T-helper 22 cell (primary cell): ENCODE measurements around the gene ARMC5.
"Not testable (repeated sequence)": the region's sequence is repeated elsewhere in the genome, so short reads cannot be mapped to it uniquely, and the experiment has no call there.

Source experiments
- DNase-seq: peaks from one replicate; pipeline ENCODE4 v3.0.0-alpha.2; 2020; ENCODE audit warnings: low read depth

The ARMC5 gene, protein sequence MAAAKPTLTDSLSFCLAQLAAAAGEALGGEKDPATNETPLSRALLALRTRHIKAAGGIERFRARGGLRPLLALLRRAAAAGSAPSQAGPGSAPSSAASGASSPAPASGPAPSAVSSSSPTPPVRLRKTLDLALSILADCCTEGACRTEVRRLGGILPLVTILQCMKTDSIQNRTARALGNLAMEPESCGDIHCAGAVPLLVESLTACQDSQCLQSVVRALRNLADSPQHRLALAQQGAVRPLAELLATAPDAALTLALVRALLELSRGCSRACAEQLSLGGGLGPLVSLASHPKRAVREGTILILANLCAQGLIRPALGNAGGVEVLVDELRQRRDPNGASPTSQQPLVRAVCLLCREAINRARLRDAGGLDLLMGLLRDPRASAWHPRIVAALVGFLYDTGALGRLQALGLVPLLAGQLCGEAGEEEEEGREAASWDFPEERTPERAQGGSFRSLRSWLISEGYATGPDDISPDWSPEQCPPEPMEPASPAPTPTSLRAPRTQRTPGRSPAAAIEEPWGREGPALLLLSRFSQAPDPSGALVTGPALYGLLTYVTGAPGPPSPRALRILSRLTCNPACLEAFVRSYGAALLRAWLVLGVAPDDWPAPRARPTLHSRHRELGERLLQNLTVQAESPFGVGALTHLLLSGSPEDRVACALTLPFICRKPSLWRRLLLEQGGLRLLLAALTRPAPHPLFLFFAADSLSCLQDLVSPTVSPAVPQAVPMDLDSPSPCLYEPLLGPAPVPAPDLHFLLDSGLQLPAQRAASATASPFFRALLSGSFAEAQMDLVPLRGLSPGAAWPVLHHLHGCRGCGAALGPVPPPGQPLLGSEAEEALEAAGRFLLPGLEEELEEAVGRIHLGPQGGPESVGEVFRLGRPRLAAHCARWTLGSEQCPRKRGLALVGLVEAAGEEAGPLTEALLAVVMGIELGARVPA

DNA sequence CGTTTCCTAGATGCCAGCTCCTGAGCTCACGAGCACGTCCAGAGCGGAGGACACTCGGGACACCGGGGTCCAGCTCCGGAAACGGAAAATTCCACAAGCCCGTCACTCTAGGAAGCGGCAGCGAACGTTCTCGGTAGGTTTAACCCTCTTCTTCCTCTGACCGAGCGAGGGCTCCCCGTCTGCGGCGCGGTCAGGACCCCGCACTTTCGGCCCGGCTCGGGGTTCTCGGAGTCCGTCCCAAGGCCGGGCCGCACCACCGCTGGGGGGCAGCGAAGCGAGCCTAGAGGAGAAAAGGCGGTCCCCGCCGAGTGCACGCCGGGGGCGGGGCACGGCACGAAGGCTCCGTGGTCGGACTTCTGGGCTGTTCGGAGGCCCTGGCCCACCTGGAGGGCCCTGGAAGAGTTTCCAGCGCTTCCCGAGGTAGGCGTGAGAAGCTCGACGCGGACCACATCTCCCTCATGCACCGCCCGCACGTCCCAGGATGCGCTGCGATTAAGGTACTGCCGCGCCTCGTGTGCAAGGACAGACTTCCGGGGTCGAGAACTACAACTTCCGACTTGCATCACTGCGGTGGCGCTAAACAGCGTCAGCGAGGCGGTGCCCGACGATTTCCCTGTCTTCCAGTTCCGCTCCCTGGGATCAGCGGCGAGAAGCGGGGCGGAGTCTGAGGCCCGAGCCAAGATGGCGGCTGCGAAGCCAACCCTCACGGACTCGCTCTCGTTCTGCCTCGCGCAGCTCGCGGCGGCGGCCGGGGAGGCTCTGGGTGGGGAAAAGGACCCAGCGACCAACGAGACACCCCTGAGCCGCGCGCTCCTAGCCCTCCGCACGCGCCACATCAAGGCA lies at the start of gene ARMC5:
Gene ARMC5 (plus strand): TSS at position 658 of the 843 bp plus-strand sequence. CDS start 24 bp downstream, at position 682.
- DNase-seq = peak; percentile 96

DNA sequence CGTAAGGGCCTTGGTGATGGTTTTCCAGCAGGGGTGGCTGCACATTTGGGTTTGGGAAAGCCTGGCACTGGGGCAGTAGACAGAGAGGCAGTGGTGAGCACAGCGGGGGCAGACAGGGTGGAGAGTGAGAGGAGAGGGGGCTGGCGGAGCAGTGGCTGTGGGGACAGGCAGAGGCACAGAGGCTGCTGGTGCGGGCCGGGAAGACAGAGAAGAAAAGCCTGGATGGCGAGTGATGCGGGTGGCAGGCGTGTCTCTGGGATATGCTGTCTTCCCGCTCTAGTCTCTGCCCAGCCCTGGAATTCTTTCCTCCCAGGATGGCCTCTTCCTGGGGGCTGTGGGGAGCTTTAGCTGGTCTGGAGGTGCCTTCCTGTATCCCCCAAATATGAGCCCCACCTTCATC lies 49.2 kb upstream of the ARMC5 start:
- no peak for DNase-seq

DNA sequence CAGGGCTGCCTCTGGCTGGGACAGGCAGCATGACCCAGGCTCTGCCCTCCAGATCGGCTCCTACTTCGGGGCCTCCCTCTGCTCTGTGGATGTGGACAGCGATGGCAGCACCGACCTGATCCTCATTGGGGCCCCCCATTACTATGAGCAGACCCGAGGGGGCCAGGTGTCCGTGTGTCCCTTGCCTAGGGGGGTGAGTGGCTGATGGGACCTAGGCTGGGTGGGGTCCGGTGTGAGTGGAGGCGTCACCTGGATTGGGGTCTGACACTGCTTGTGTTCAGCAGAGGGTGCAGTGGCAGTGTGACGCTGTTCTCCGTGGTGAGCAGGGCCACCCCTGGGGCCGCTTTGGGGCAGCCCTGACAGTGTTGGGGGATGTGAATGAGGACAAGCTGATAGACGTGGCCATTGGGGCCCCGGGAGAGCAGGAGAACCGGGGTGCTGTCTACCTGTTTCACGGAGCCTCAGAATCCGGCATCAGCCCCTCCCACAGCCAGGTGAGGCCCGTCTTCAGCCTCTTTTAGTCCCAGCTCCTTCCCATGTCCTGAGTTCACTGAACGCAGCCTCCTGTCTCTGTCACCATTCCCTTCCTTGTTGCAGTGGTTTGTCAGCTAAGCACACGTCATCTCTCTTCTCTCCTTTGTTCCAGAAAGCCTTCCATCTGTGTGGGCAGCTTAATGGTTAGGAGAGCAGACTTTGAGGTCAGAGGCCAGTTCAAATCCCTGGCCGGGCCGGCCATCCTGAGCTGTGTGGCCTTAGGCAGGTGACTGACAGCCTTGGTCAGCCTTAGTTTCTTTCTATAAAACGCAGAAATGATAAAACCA lies 48.1 kb upstream of the ARMC5 start:
- DNase-seq = no peak

DNA sequence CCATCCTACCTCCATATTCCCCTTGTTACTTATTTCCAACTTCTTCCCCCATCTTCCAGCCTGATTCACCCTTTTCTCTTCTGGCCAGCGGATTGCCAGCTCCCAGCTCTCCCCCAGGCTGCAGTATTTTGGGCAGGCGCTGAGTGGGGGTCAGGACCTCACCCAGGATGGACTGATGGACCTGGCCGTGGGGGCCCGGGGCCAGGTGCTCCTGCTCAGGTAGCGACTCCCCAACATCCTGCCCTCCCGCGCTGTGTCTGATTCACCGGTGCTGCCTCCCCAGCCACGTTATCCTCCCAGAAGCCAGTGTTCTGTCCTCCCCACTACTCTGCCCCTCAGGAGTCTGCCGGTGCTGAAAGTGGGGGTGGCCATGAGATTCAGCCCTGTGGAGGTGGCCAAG lies 46.6 kb upstream of the ARMC5 start:
- DNase-seq = no peak

DNA sequence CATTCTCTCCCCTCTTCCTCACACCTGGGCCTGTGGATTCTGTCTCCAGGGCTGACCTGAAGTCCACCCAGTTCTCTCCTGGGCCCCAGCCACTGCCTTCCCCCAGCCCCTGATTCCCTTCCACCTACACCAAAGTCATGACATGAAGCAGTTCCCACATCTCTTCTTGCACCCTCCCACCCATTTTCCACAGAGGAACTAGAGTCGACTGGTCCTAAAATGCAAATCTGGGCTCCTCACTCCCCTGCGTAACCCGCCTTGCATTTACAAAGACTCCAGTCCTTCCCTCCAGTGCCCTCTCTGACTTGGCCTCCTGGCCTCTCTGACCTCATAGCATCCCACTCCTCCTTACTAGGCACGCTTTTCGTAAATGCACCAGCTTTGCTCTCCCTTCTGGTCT lies 45.9 kb upstream of the ARMC5 start:
- no peak for DNase-seq

DNA sequence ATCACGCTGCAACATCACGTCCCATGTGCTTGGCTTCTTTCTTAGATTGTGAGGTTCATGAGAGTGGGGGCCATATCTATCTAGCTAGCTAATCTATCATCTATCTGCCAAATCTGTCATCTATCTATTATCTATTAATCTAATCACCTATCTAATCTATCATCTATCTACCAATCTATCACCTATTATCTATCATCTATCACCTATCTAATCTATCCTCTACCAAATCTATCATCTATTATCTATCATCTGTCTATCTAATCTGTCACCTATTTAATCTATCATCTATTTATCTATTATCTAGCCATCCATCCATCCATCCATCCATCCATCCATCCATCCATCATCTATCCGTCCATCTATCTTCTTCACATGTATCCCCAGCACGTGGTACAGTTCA lies 45.4 kb upstream of the ARMC5 start:
- DNase-seq = no peak

DNA sequence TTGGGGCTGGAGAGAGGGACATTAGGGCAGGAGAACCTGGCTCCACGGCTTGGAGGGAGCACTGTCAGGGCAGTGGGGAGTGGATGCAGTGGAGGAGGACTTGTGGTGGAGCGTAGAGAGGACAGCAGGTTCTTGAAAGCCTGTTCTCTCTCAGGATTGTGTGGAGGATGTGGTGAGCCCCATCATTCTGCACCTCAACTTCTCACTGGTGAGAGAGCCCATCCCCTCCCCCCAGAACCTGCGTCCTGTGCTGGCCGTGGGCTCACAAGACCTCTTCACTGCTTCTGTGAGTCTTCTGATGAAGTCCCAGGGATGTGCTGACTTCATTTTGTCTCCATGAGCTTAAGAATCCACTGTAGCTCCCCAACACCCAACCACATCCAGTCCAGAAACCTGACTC lies 44.6 kb upstream of the ARMC5 start:
- no peak for DNase-seq

DNA sequence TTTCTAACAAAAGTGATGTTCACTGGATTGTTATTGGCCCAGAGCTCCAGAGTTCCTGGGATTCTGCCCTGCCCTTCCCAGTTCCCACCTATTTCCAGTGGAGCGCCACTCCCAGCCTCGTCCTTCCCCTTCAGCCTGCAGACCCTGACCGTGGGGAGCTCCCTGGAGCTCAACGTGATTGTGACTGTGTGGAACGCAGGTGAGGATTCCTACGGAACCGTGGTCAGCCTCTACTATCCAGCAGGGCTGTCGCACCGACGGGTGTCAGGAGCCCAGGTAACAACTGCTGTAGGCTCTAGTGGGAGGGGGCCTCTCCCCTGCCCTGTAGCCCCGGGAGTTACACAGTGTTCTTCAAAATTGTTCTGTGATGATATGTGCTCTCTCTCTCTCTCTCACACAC lies 42.9 kb upstream of the ARMC5 start:
- DNase-seq = no peak

DNA sequence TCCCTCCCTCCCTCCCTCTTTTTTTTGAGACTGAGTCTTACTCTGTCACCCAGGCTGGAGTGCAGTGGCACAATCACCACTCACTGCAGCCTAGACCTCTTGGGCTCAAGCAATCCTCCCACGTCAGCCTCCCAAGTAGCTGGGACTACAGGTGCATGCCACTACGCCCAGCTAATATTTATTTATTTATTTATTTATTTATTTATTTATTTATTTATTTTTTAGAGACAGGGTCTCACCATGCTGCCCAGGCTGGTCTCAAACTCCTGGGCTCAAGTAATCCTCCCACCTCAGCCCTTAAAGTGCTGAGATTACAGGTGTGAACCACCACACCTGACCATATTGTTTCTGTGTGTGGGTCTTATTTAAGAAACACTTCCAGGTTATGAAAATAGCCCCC lies 42.3 kb upstream of the ARMC5 start:
- not testable (repeated sequence) for DNase-seq

DNA sequence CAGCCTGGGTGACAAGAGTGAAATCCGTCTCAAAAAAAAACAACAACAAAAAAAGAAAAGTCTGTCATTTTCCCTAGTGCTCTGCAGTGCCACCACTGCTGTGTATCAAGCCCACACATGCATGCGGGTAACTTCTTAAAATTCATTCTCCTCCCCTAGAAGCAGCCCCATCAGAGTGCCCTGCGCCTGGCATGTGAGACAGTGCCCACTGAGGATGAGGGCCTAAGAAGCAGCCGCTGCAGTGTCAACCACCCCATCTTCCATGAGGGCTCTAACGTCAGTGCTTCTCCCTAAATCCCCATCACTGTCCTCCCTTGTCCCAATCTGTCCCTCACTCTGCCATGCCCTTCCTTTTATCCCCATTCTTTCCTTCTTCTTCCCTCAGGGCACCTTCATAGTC lies 41.4 kb upstream of the ARMC5 start:
- DNase-seq = no peak

DNA sequence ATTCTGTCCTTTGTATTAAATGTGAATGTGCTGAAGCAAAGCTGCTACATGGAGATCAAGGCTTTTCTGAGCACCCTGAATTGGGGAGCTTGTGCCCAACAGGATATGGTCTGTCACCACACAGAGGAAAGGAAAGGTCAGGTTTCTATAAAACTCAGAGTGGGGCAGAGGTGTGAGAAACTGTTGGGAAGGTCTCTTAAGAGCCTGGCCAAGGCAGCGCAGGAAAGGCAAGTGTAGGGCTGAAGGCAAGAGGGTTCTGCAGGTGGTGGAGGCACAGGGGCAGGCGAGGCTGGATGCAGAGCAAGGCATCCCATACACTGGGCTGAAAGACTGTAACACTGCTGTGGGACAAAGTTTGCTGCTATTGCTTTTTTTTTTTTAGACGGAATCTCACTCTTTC lies 39.3 kb upstream of the ARMC5 start:
- DNase-seq = no peak

DNA sequence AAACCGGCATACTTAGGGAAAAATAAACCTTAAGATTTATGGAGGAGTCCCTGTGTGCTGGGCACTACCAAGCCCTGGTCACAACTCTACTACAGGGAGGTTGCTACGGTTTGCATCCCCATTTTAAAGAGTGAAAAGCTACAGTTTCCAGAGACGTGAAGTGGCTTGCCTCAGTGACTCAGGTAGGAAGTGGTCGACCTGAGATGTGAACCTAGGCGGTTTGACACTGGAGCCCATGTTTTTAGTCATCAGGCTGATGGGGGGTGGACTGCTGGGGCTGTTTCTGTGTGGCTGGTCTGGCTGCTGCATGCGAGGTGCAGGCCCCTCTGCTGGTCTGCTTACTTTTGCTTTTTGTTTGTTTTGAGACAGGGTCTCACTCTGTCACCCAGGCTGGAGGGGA lies 37.7 kb upstream of the ARMC5 start:
- DNase-seq = no peak

DNA sequence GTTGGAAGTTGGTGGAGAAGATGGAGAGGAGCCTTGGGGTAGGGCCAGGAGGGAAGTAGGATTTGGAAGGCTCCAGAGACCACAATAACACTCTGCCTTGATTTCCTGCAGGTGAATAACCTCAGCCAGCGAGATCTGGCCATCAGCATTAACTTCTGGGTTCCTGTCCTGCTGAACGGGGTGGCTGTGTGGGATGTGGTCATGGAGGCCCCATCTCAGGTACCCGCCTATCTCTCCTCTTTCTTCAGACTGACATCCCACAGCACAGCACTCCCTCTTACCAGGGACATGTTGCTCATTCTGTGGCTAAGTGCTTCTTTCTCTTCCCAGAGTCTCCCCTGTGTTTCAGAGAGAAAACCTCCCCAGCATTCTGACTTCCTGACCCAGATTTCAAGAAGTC lies 36.1 kb upstream of the ARMC5 start:
- no peak for DNase-seq

DNA sequence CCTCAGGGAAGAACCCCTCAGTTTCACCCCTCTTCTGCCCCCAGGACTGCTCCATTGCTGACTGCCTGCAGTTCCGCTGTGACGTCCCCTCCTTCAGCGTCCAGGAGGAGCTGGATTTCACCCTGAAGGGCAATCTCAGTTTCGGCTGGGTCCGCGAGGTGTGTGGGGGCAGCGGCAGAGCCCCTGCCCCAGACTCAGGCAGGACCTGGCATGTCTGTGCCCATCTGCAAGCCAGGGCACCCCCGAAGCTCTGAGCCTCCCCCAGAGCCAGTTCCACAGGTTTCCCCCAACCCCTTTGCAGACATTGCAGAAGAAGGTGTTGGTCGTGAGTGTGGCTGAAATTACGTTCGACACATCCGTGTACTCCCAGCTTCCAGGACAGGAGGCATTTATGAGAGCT lies 35.5 kb upstream of the ARMC5 start:
- no peak for DNase-seq

DNA sequence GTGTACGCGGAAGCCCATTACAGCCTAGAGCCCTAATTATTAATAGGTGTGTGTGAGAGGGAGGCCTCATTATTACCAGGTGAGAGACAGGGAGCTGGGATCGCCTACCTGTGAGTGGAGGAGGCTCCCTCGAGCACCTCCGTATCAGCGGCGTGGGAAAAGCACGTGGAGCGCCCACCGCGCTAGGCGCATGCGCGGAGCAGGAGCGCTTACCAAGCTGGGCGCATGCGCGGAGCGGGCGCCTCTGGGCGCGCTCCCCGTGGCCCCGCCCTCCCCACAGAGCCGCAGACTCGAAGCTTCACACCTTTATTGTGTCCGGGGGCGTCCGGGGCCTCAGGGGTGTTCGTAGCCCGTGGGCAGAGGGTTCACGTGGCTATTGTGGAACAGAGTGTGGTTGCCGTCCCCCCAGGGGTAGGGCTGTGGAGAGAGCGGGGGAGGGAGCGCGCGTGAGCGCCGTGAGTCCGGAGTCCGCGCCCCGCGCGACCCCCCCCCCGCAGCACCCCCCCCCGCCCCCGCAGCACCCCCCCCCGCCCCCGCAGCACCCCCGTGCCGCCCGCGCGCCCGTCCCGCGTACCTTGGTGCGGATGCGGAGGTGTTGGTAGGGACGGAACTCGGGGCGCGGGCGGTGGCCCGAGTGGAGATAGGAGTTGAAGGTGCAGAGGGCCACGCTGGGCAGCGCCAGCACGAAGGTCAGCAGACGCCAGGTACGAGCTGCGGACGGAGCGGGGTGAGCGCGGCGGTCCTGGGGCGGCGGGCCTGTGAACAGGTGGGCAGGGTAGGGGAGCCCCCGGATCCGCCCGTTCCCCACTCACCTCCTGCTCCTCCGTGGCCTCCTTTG lies 31.6 kb upstream of the ARMC5 start:
- DNase-seq = peak; percentile 10

DNA sequence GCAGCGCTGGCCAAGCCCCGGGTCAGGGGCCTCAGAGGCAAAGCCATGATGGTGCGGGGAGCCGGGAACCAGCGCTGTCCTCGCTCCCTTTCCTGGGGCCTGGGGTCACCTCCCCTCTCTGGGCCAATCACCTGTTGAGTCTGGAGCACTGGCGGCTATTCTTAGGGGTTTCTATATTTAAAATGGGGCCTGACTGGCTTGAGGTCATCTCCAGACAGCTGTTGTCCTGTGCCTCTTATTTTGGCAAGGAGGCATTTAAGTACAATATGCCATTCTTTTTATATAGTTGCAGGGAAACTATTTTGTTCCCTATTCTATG lies 31.1 kb upstream of the ARMC5 start, which contains the start of gene COX6A2:
Gene COX6A2 (minus strand): TSS at position 82 of the 319 bp plus-strand sequence. CDS start 35 bp downstream, at position 47.
- DNase-seq = no peak

DNA sequence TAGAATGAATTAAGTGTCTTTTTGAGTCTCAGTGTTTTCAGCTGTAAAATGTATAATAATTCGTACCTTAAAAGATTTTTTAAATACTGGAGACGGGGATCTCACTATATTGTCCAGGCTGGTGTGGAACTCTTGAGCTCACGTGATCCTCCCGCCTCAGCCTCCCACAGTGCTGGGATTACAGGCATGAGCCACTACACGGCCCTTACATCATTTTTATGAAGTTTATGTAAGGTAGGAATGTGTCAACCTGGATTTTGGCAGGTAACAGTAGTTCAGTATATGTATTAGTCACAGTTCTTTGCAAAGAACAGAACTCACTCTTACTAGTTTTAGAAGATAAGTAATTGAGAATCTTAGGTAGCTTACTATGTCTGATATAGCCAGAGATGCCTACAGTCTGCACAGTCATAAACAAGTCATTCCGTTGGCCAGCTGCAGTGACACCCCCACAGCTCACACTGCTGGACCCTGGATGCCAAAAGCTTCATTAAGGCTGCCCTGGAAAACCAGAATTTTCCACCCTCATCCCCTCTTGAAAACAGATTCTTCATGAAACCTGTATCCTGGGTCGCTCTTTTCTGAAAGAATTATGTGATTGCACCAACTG lies 30.6 kb upstream of the ARMC5 start:
- no peak for DNase-seq

DNA sequence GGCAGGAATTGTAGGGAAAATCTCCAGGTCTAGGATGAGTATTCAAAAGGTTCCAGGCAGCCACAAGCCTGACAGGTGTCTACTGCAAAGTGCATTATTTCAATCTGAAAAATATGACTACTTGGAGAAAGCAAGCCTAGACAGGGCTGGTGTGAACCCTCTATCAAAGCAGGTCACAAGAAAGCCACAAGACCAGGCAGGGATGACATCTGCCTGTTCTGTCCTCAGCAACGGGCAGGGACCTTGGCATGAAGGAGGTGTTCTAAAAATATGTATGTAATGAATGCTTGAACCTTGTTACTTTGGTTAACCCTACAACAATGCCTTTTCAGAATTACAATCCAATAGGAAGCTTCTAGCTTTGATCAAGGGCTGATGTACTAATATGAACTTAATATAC lies 30.0 kb upstream of the ARMC5 start:
- no peak for DNase-seq

DNA sequence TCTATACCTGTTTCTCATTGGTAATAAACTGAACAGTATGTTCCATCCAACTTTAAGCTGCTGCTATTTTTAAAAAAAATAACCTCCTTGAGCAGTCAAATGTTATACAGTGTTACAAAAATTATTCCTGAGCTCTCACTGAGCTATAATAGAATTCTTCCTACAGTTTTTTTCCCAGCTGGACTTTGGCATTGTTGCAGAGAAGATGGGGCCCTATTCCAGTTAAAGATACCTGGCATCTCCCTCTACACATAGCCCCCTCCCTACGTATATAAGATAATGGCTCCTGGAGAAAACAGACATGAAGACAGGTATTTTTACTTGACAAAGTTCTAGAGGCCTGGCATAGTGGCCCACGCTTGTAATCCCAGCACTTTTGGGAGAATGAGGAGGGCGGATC lies 29.5 kb upstream of the ARMC5 start:
- no peak for DNase-seq
